Raji (cell line): ENCODE data around the gene CD151.
A peak's percentile ranks its signal among the peaks of the same experiment; 100 is the strongest.

Source experiments
- POLR2A ChIP-seq: IDR thresholded peaks from 2 replicates; pipeline ENCODE4 v1.6.1; 2011; ENCODE audit warnings: low read depth, low read length, control low read depth; ENCODE audit not compliant: insufficient read depth

The CD151 gene

GRCh38 chr11:838441-839279 lies 5.9 kb downstream of the CD151 start:
- no peak for TF ChIP-seq POLR2A

GRCh38 chr11:839280-839623 lies 6.5 kb downstream of the CD151 start:
- TF ChIP-seq POLR2A = 0 out of 2 replicates have a peak, but pooled peaks have one; percentile 17

GRCh38 chr11:839875-840617 lies 7.3 kb downstream of the CD151 start:
- TF ChIP-seq POLR2A = no peak

- no peak for TF ChIP-seq POLR2A
Observed at GRCh38 chr11:841981-842369, 9.2 kb downstream of the CD151 start.

GRCh38 chr11:842370-843002 lies 9.7 kb downstream of the CD151 start, which contains the start of the genes POLR2L and TSPAN4:
TSS of gene POLR2L (minus strand) at chr11:842529. CDS start at chr11:842508, 21 bp downstream.
TSS of gene TSPAN4 (plus strand) at chr11:842852. CDS start at chr11:850305, 7,453 bp downstream.
- TF ChIP-seq POLR2A = peak; percentile 97

GRCh38 chr11:843086-843734 lies 10.5 kb downstream of the CD151 start:
- TF ChIP-seq POLR2A = no peak

GRCh38 chr11:843818-844692 lies 11.3 kb downstream of the CD151 start:
- no peak for TF ChIP-seq POLR2A

GRCh38 chr11:844693-845644 lies 12.2 kb downstream of the CD151 start:
- no peak for TF ChIP-seq POLR2A

GRCh38 chr11:845872-846495 lies 13.2 kb downstream of the CD151 start:
- TF ChIP-seq POLR2A = no peak

GRCh38 chr11:846496-847098 lies 13.8 kb downstream of the CD151 start:
- no peak for TF ChIP-seq POLR2A

GRCh38 chr11:847876-848275 lies 15.1 kb downstream of the CD151 start:
- TF ChIP-seq POLR2A = no peak

- TF ChIP-seq POLR2A = no peak
Observed at GRCh38 chr11:848380-848931, 15.7 kb downstream of the CD151 start.

GRCh38 chr11:849104-849824 lies 16.5 kb downstream of the CD151 start:
- TF ChIP-seq POLR2A = no peak
